K562 (cell line): ENCODE results near the gene WSCD2. TPM values are rescaled to one million over a fixed set of nuclear protein-coding genes. Genes with fewer than 3 reads are reported as not detected.

Experiments
- COPS2 ChIP-seq: fragments of 450-650 bp; conservative IDR thresholded peaks from 2 replicates; pipeline ENCODE4 v1.6.1; 2016; ENCODE audit warnings: mild to moderate bottlenecking, moderate library complexity
- KAT7 ChIP-seq: sonication (generic); formaldehyde crosslinking; IDR thresholded peaks from 2 replicates; pipeline ENCODE4 v1.8.0; 2022; ENCODE audit warnings: missing genetic modification reagents, mild to moderate bottlenecking, borderline replicate concordance
- L3MBTL2 ChIP-seq: fragments of 450-650 bp; IDR thresholded peaks from 2 replicates; pipeline ENCODE4 v1.6.1; 2016; ENCODE audit warnings: mild to moderate bottlenecking, moderate library complexity
- REST ChIP-seq, 2 experiments: fragments of 450-650 bp; formaldehyde crosslinking in 1 of 2; IDR thresholded peaks; 2 replicates each; pipeline versions ENCODE4 v1.4.0 to v1.6.1; 2014 to 2020; ENCODE audit warnings: mild to moderate bottlenecking in 2 of 2, borderline replicate concordance in 1 of 2, low read depth in 1 of 2
- polyA plus RNA-seq, 8 experiments: library from polyadenylated mRNA; depleted of rRNA in 4 of 8; stranded (reverse) in 5 of 8; unstranded in 3 of 8; fragments of >200 nt; fragmentation: Nextera tagmentation in 2 of 8; fragmentation: Illumina TruSeq in 1 of 8; extraction: Ambion mirVana in 2 of 8; extraction: Trizol in 1 of 8; gene quantifications; 2 replicates each; pipeline versions ENCODE4 v1.2.1 to v1.2.3, GENCODE V29; 2011 to 2014; ENCODE audit warnings: inconsistent platforms in 1 of 8, missing spikeins in 1 of 8
- total RNA-seq, 7 experiments: library from RNA; depleted of rRNA in 6 of 7; stranded (reverse); fragments of >200 nt in 6 of 7; fragmentation: Illumina TruSeq in 2 of 7; extraction: Trizol in 2 of 7; gene quantifications; 2 replicates each; pipeline versions ENCODE4 v1.2.1 to v1.2.3, GENCODE V29; 2011 to 2021; ENCODE audit warnings: low replicate concordance in 1 of 7
- TF ChIP-seq, protein P1 (sequence below), 2 experiments: fragments of 450-650 bp in 1 of 2; sonication (generic) in 1 of 2; formaldehyde crosslinking in 1 of 2; IDR thresholded peaks in 1 of 2; conservative IDR thresholded peaks in 1 of 2; 2 replicates each; pipeline versions ENCODE4 v1.6.1 to v1.8.1; 2016 to 2023; ENCODE audit warnings: mild to moderate bottlenecking in 2 of 2, moderate library complexity in 2 of 2, inconsistent platforms in 1 of 2, missing genetic modification reagents in 1 of 2

Gene WSCD2
- total and polyA plus RNA-seq, 9 of the 15 experiments (the other 6 are each of a cell fraction or from before 2014, with no cell fraction given): 0.72 to 14.1 (median 4.0) TPM

DNA sequence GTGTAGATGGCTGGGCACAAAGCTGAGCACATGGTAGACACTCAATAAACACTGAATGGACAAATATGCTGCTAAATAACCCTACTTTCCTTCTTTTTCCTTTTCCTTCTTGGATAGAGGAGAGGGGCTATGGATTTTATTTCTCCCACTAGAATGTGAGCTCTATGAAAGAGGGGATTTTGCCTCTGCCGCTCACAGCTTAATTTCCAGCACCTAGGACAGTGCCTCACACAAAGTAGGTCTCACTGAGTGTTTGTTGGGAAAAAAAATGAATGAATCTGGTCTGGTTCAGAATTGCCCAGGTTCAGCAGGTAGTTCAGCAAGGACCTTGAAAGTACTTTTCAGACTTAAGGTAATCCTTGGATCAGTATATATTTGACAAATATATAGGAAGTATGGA lies 65.5 kb downstream of the WSCD2 start (continued):
- TF ChIP-seq REST (IDR thresholded peaks at IDR 0.05; ENCODE audit: borderline replicate concordance) (peak; percentile 86), REST (CRISPR knock-in tag; IDR thresholded peaks at IDR 0.05; ENCODE audit: low read depth) (no peak), COPS2 (no peak), KAT7 (no peak), L3MBTL2 (no peak)
- TF ChIP-seq, protein P1, sequence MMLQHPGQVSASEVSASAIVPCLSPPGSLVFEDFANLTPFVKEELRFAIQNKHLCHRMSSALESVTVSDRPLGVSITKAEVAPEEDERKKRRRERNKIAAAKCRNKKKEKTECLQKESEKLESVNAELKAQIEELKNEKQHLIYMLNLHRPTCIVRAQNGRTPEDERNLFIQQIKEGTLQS (IDR thresholded peaks at IDR 0.05): no peak
- TF ChIP-seq, protein P1 (CRISPR knock-in tag; conservative IDR thresholded peaks at IDR 0.05): no peak
